ENCODE measurements around the gene TRIM61. TPM values are rescaled to one million over a fixed set of nuclear protein-coding genes. Genes with fewer than 3 reads are reported as not detected.

TRIM61 gene
- total RNA-seq, 1 donor = 4.7 TPM

DNA sequence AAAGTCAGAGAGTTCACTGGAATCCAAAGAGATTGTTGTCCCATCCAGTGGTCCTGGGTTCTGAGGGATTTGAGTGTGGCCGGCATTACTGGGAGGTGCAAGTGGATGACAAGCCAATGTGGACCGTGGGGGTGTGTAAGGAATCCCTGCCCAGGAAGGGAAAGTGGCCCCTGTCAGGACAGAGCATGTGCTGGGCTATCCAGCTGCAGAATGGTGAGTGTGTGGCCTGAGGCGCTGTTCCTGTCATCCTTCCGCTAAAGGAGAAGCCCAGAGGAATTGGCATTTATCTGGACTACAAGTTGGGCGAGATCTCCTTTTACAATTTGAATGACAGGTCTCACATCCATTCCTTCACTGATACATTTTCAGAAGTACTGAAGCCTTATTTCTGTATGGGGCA lies 33.9 kb upstream of the TRIM61 start:
- Histone ChIP-seq H3K9me3 (ENCODE audit: low read depth, low read length) (no peaks in the 10 kb centered on the region), H3K27ac (ENCODE audit: low read depth, low read length) (no peak overlapping the region), H2AFZ (ENCODE audit: low read length) (no peak overlapping the region), H3K4me1 (ENCODE audit: insufficient read depth, low read length) (no peaks in the 10 kb centered on the region), H3K79me2 (ENCODE audit: insufficient read depth, low read length) (no peaks in the 10 kb centered on the region), H3K4me3 (ENCODE audit: insufficient read depth, low read length) (no peak overlapping the region), H3K4me2 (ENCODE audit: insufficient read depth, low read length) (no peak overlapping the region), H3K36me3 (ENCODE audit: insufficient read depth, low read length) (no peaks in the 10 kb centered on the region), H4K20me1 (ENCODE audit: insufficient read depth, low read length) (no peaks in the 10 kb centered on the region), H3K27me3 (ENCODE audit: insufficient read depth, low read length) (no peaks in the 10 kb centered on the region)
- TF ChIP-seq, protein P1, sequence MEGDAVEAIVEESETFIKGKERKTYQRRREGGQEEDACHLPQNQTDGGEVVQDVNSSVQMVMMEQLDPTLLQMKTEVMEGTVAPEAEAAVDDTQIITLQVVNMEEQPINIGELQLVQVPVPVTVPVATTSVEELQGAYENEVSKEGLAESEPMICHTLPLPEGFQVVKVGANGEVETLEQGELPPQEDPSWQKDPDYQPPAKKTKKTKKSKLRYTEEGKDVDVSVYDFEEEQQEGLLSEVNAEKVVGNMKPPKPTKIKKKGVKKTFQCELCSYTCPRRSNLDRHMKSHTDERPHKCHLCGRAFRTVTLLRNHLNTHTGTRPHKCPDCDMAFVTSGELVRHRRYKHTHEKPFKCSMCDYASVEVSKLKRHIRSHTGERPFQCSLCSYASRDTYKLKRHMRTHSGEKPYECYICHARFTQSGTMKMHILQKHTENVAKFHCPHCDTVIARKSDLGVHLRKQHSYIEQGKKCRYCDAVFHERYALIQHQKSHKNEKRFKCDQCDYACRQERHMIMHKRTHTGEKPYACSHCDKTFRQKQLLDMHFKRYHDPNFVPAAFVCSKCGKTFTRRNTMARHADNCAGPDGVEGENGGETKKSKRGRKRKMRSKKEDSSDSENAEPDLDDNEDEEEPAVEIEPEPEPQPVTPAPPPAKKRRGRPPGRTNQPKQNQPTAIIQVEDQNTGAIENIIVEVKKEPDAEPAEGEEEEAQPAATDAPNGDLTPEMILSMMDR (IDR thresholded peaks at IDR 0.05; ENCODE audit: extremely low read depth, low read depth, low read length) = no peak
- no peak for DNase-seq (ENCODE audit: insufficient read length, low spot score, missing footprints)

DNA sequence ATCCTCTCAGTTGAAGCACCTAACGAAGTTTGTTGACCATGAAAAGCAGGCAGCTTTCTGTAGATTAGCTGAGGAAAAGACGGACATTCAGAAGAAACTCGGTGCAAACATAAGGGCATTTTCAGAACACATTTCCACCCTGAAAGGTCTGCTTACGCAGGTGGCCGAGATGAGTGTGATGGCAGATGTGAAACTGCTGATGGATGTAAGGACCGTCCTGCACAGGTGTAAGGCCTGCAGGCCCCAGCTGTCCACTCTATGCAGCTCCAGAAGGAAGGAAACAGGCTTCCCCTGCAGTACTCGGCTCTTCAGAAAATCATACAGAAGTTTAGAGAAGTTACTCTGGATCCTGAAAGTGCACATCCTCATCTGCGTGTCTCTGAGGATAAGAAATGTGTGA lies 33.5 kb upstream of the TRIM61 start:
- Histone ChIP-seq H2AFZ (ENCODE audit: low read length) (no peak overlapping the region), H3K27me3 (ENCODE audit: insufficient read depth, low read length) (no peaks in the 10 kb centered on the region), H3K27ac (ENCODE audit: low read depth, low read length) (no peak overlapping the region), H3K4me2 (ENCODE audit: insufficient read depth, low read length) (no peak overlapping the region), H3K79me2 (ENCODE audit: insufficient read depth, low read length) (no peaks in the 10 kb centered on the region), H3K36me3 (ENCODE audit: insufficient read depth, low read length) (no peaks in the 10 kb centered on the region), H3K4me1 (ENCODE audit: insufficient read depth, low read length) (no peaks in the 10 kb centered on the region), H3K4me3 (ENCODE audit: insufficient read depth, low read length) (no peak overlapping the region), H3K9me3 (ENCODE audit: low read depth, low read length) (no peaks in the 10 kb centered on the region), H4K20me1 (ENCODE audit: insufficient read depth, low read length) (no peaks in the 10 kb centered on the region)
- TF ChIP-seq, protein P1 (IDR thresholded peaks at IDR 0.05; ENCODE audit: extremely low read depth, low read depth, low read length) = no peak
- DNase-seq (ENCODE audit: insufficient read length, low spot score, missing footprints) = no peak

DNA sequence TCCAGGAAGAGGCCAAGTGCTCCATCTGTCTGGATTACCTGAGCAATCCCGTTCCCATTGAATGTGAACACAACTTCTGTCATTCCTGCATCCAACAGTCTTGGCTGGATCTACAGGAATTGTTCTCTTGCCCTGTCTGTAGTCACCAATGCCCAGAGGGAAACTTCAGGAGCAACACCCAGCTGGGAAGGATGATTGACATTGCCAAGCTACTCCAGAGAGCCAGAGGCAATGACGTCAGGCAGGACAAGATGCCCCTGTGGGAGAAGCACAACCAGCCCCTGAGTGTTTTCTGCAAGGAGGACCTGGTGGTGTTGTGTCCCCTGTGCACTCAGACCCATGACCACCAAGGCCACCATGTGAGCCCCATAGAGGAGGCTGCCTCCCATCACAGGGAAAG lies 33.0 kb upstream of the TRIM61 start:
- Histone ChIP-seq H3K27ac (ENCODE audit: low read depth, low read length) (no peak overlapping the region), H2AFZ (ENCODE audit: low read length) (no peak overlapping the region), H3K4me1 (ENCODE audit: insufficient read depth, low read length) (no peaks in the 10 kb centered on the region), H4K20me1 (ENCODE audit: insufficient read depth, low read length) (no peaks in the 10 kb centered on the region), H3K4me2 (ENCODE audit: insufficient read depth, low read length) (no peak overlapping the region), H3K36me3 (ENCODE audit: insufficient read depth, low read length) (no peaks in the 10 kb centered on the region), H3K9me3 (ENCODE audit: low read depth, low read length) (no peaks in the 10 kb centered on the region), H3K27me3 (ENCODE audit: insufficient read depth, low read length) (no peaks in the 10 kb centered on the region), H3K4me3 (ENCODE audit: insufficient read depth, low read length) (no peak overlapping the region), H3K79me2 (ENCODE audit: insufficient read depth, low read length) (no peaks in the 10 kb centered on the region)
- TF ChIP-seq, protein P1 (IDR thresholded peaks at IDR 0.05; ENCODE audit: extremely low read depth, low read depth, low read length) = no peak
- DNase-seq (ENCODE audit: insufficient read length, low spot score, missing footprints) = no peak

DNA sequence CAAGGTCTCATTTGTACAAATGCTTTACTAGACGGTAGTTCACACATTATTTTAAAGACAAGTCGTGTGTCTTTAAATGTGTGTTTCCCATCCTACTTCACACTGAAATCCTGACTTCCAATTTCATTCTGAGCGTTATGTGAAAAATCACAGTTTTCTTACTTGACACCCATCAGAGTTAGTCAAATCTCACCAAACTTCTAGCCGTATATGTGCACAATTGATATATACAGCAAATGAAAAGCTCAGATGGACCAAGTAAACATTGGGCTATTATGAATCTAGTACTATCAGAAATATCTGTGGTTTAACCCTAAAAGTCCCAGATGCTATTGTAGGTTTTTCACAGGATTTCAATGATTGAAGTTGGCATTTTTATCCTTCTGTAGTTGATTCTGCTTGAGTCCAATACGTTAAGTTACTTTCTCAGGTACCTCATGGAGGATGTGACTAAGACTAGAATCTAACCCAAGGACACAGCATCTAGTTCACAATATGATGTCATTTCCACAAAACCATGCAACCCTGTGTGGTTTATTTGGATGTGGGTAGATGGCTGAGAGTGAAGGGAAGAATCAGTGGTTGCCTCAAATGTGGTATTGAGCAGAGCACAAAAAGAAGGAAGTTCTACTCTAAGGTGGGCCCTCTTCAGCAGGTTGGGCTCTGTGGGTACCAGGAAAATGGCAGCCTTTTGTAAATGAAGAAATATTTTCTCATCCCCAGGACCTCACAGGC lies 32.2 kb upstream of the TRIM61 start:
- Histone ChIP-seq H2AFZ (ENCODE audit: low read length) (no peak overlapping the region), H3K27me3 (ENCODE audit: insufficient read depth, low read length) (no peaks in the 10 kb centered on the region), H3K4me2 (ENCODE audit: insufficient read depth, low read length) (no peak overlapping the region), H3K36me3 (ENCODE audit: insufficient read depth, low read length) (no peaks in the 10 kb centered on the region), H3K79me2 (ENCODE audit: insufficient read depth, low read length) (no peaks in the 10 kb centered on the region), H3K9me3 (ENCODE audit: low read depth, low read length) (no peaks in the 10 kb centered on the region), H4K20me1 (ENCODE audit: insufficient read depth, low read length) (no peaks in the 10 kb centered on the region), H3K4me1 (ENCODE audit: insufficient read depth, low read length) (no peaks in the 10 kb centered on the region), H3K4me3 (ENCODE audit: insufficient read depth, low read length) (no peak overlapping the region), H3K27ac (ENCODE audit: low read depth, low read length) (no peak overlapping the region)
- DNase-seq (ENCODE audit: insufficient read length, low spot score, missing footprints) = no peak
- TF ChIP-seq, protein P1 (IDR thresholded peaks at IDR 0.05; ENCODE audit: extremely low read depth, low read depth, low read length) = no peak

Measured in osteoblast (primary cell).